Transverse colon (tissue), 3 donors: ENCODE data around the gene WBP1L.

ENCODE experiments used
- CTCF ChIP-seq, 5 experiments: fragments of 200-600 bp in 3 of 5; fragments of 450-650 bp in 2 of 5; sonication (generic) in 3 of 5; IDR thresholded peaks; 1 replicate in 2 of 5; 2 replicates in 3 of 5; pipeline ENCODE4 v1.5.1; 2016 to 2017; ENCODE audit warnings: antibody characterized with exemption in 5 of 5, inconsistent platforms in 3 of 5, mild to moderate bottlenecking in 2 of 5, moderate library complexity in 1 of 5
- POLR2A ChIP-seq: fragments of 450-650 bp; IDR thresholded peaks from one replicate; pipeline ENCODE4 v1.6.1; 2016; ENCODE audit warnings: antibody characterized with exemption, mild to moderate bottlenecking, moderate library complexity

- TF ChIP-seq CTCF (IDR thresholded peaks at IDR 0.05) (no peak), POLR2A (no peak)
These were observed 113.1 kb downstream of the WBP1L start for GRCh38 chr10:102856758-102857424.
